WTC11 (cell line): ENCODE results near the gene STARD7. TPM values are rescaled to one million over a fixed set of nuclear protein-coding genes. Genes with fewer than 3 reads are reported as not detected.

Source experiments
- ATAC-seq: fragments of 200-7000 bp; cut with Tn5 transposase; 2 replicates; pipeline ENCODE4 v1.10.0; 2021; ENCODE audit warnings: mild to moderate bottlenecking, moderate library complexity
- CTCF ChIA-PET: fragments of 300-600 bp; sonication (Branson Sonifier 250); formaldehyde crosslinking; loops from one replicate; lab custom pipeline; 2021; ENCODE audit warnings: antibody characterized with exemption; lab: Charles Lee
- POLR2A ChIA-PET: fragments of 350-600 bp; sonication (Branson Sonifier 250); formaldehyde crosslinking; loops from one replicate; lab custom pipeline; 2021; ENCODE audit warnings: antibody characterized with exemption; lab: Charles Lee
- DNase-seq: peaks from one replicate; pipeline ENCODE4 v3.0.0; 2021; ENCODE audit warnings: low spot score
- H3K27ac Mint-ChIP-seq: 2 replicates; pipeline ENCODE4 v1.8.0; 2021; ENCODE audit warnings: mixed read lengths
- H3K27me3 Mint-ChIP-seq: 2 replicates; pipeline ENCODE4 v1.8.0; 2021; ENCODE audit warnings: low read depth, mild to moderate bottlenecking, moderate library complexity, mixed read lengths
- H3K36me3 Mint-ChIP-seq: 2 replicates; pipeline ENCODE4 v1.8.0; 2021; ENCODE audit warnings: mixed read lengths
- H3K4me1 Mint-ChIP-seq: 2 replicates; pipeline ENCODE4 v1.8.0; 2022; ENCODE audit warnings: mixed read lengths
- H3K4me3 Mint-ChIP-seq: 2 replicates; pipeline ENCODE4 v1.8.0; 2021; ENCODE audit warnings: mild to moderate bottlenecking, moderate library complexity, mixed read lengths
- H3K9me3 Mint-ChIP-seq: 2 replicates; pipeline ENCODE4 v1.8.0; 2021; ENCODE audit warnings: mixed read lengths
- AR ChIP-seq: fragments of 250-450 bp; sonication (Bioruptor Pico); IDR thresholded peaks from 2 replicates; pipeline ENCODE4 v1.9.0; 2021; ENCODE audit warnings: mild to moderate bottlenecking
- ATF2 ChIP-seq: sonication (generic); formaldehyde crosslinking; IDR thresholded peaks from 2 replicates; pipeline ENCODE4 v1.8.1; 2022; ENCODE audit warnings: low read depth, missing genetic modification reagents, borderline replicate concordance
- E2F5 ChIP-seq: sonication (generic); formaldehyde crosslinking; IDR thresholded peaks from 2 replicates; pipeline ENCODE4 v1.8.1; 2022; ENCODE audit warnings: mild to moderate bottlenecking, moderate library complexity, missing genetic modification reagents
- ELF4 ChIP-seq: sonication (generic); formaldehyde crosslinking; IDR thresholded peaks from 2 replicates; pipeline ENCODE4 v1.8.1; 2022; ENCODE audit warnings: low read depth, mild to moderate bottlenecking, moderate library complexity, missing genetic modification reagents
- FOXP1 ChIP-seq: sonication (generic); formaldehyde crosslinking; IDR thresholded peaks from 2 replicates; pipeline ENCODE4 v1.8.0; 2022; ENCODE audit warnings: missing genetic modification reagents, mild to moderate bottlenecking, moderate library complexity, borderline replicate concordance
- FOXP4 ChIP-seq: sonication (generic); formaldehyde crosslinking; IDR thresholded peaks from 2 replicates; pipeline ENCODE4 v1.8.0; 2022; ENCODE audit warnings: mild to moderate bottlenecking, missing genetic modification reagents
- GABPB1 ChIP-seq: sonication (generic); formaldehyde crosslinking; IDR thresholded peaks from 2 replicates; pipeline ENCODE4 v1.8.1; 2023; ENCODE audit warnings: mild to moderate bottlenecking, missing genetic modification reagents
- HMGA2 ChIP-seq: fragments of 250-450 bp; sonication (Bioruptor Pico); IDR thresholded peaks from 2 replicates; pipeline ENCODE4 v1.4.0; 2021; ENCODE audit warnings: mild to moderate bottlenecking, moderate library complexity
- JAZF1 ChIP-seq: fragments of 250-450 bp; sonication (Bioruptor Pico); IDR thresholded peaks from 2 replicates; pipeline ENCODE4 v1.9.0; 2021; ENCODE audit warnings: moderate library complexity, mild to moderate bottlenecking, inconsistent platforms
- NFE2L1 ChIP-seq: sonication (generic); formaldehyde crosslinking; IDR thresholded peaks from 2 replicates; pipeline ENCODE4 v1.8.1; 2023; ENCODE audit warnings: missing genetic modification reagents
- OVOL2 ChIP-seq: fragments of 250-450 bp; sonication (Bioruptor Pico); IDR thresholded peaks from 2 replicates; pipeline ENCODE4 v1.9.0; 2021; ENCODE audit warnings: mild to moderate bottlenecking, borderline replicate concordance
- PREB ChIP-seq: sonication (generic); formaldehyde crosslinking; IDR thresholded peaks from 2 replicates; pipeline ENCODE4 v1.8.1; 2022; ENCODE audit warnings: mild to moderate bottlenecking, missing genetic modification reagents, moderate library complexity, borderline replicate concordance
- RORB ChIP-seq: fragments of 250-450 bp; sonication (Bioruptor Pico); IDR thresholded peaks from 2 replicates; pipeline ENCODE4 v1.9.0; 2021; ENCODE audit warnings: mild to moderate bottlenecking
- ZNF121 ChIP-seq: sonication (generic); formaldehyde crosslinking; IDR thresholded peaks from 2 replicates; pipeline ENCODE4 v1.8.0; 2023; ENCODE audit warnings: missing genetic modification reagents
- ZNF232 ChIP-seq: sonication (generic); formaldehyde crosslinking; IDR thresholded peaks from 2 replicates; pipeline ENCODE4 v1.8.0; 2022; ENCODE audit warnings: mild to moderate bottlenecking, missing genetic modification reagents
- ZNF423 ChIP-seq: fragments of 250-450 bp; sonication (Bioruptor Pico); IDR thresholded peaks from 2 replicates; pipeline ENCODE4 v2.1.2; 2022; ENCODE audit warnings: mild to moderate bottlenecking, moderate library complexity
- ZNF512 ChIP-seq: sonication (generic); formaldehyde crosslinking; IDR thresholded peaks from 2 replicates; pipeline ENCODE4 v1.8.1; 2022; ENCODE audit warnings: missing genetic modification reagents, borderline replicate concordance
- ZSCAN18 ChIP-seq: fragments of 250-450 bp; sonication (Bioruptor Pico); IDR thresholded peaks from 2 replicates; pipeline ENCODE4 v2.1.2; 2022; ENCODE audit warnings: mild to moderate bottlenecking, moderate library complexity
- total RNA-seq: library from RNA; stranded (reverse); gene quantifications from 3 replicates; pipeline ENCODE4 v1.2.3, GENCODE V29; 2021

The STARD7 gene
- total RNA-seq, 1 experiment from 2014 or later = 217 TPM

- no peak for DNase-seq
- CTCF ChIA-PET = interaction anchor here (0.7 to 3.9 kb wide), 3 partner anchors 28 to 63 kb away, joined by 3 to 14 read pairs (median 4); partner anchors contain the start of genes ADRA2B, ASTL and STARD7
- H3K27me3 Mint-ChIP-seq = no peaks in the 10 kb centered on the region
- peaks cover 7% of the 10 kb centered on the region for H3K36me3 Mint-ChIP-seq
- TF ChIP-seq FOXP4 (CRISPR knock-in tag) (no peak), ZNF121 (CRISPR knock-in tag) (peak; percentile 72)
- TF ChIP-seq, all 79 proteins: peak for 1
- POLR2A ChIA-PET = no interaction called here
- ATAC-seq = no peak
- no peaks in the 10 kb centered on the region for H3K9me3 Mint-ChIP-seq
- no peaks in the 10 kb centered on the region for H3K4me1 Mint-ChIP-seq
- no peak overlapping the region for H3K4me3 Mint-ChIP-seq
- H3K27ac Mint-ChIP-seq = no peak overlapping the region
Measured at GRCh38 chr2:96180002-96180401, 28.6 kb downstream of the STARD7 start.

- ChIA-PET POLR2A (no interaction called here), CTCF (interaction anchor here (4.6 kb wide), 1 partner anchor 36 kb away, joined by 214 read pairs; the partner anchor contains the start of genes ASTL and DUSP2)
- Mint-ChIP-seq H3K4me1 (no peaks in the 10 kb centered on the region), H3K36me3 (no peaks in the 10 kb centered on the region), H3K9me3 (no peaks in the 10 kb centered on the region), H3K4me3 (no peak overlapping the region), H3K27me3 (no peaks in the 10 kb centered on the region), H3K27ac (no peak overlapping the region)
- DNase-seq = no peak
- ATAC-seq = no peak
- TF ChIP-seq AR (CRISPR knock-in tag) (no peak), OVOL2 (CRISPR knock-in tag) (no peak), ZNF512 (no peak), FOXP1 (no peak), ZNF232 (CRISPR knock-in tag) (no peak), NFE2L1 (CRISPR knock-in tag) (no peak), HMGA2 (CRISPR knock-in tag) (no peak), ZSCAN18 (CRISPR knock-in tag) (no peak), JAZF1 (CRISPR knock-in tag) (no peak), E2F5 (CRISPR knock-in tag) (no peak), ELF4 (CRISPR knock-in tag) (no peak), GABPB1 (no peak), ZNF423 (CRISPR knock-in tag) (no peak), RORB (no peak), ATF2 (CRISPR knock-in tag) (no peak), PREB (CRISPR knock-in tag) (no peak)
Measured at GRCh38 chr2:96176661-96177060, 32.0 kb downstream of the STARD7 start.
